Neural cell (in vitro differentiated cells): ENCODE data around the gene PCCA. TPM values are rescaled to one million over a fixed set of nuclear protein-coding genes. Genes with fewer than 3 reads are reported as not detected.

Experiments
- H2AFZ ChIP-seq: fragments of 200-600, 300-800 bp; sonication (generic), shearing (Covaris generic); 2 replicates; pipeline ENCODE4 v1.6.0; 2014; ENCODE audit warnings: low read depth, mild to moderate bottlenecking, antibody characterized with exemption, low read length, moderate library complexity
- H3F3A ChIP-seq: fragments of 200-600 bp; shearing (Covaris generic); 2 replicates; pipeline ENCODE4 v1.6.1; 2016; ENCODE audit warnings: mild to moderate bottlenecking, moderate library complexity, mixed read lengths, antibody characterized with exemption, low read length; ENCODE audit not compliant: insufficient read depth, poor library complexity, severe bottlenecking
- H3K27ac ChIP-seq: fragments of 200-600, 300-800 bp; sonication (generic), shearing (Covaris generic); 2 replicates; pipeline ENCODE4 v1.5.1; 2014; ENCODE audit warnings: mild to moderate bottlenecking, low read length, moderate library complexity
- H3K27me3 ChIP-seq: fragments of 300-800, 200-600 bp; sonication (generic), shearing (Covaris generic); 2 replicates; pipeline ENCODE4 v1.6.0; 2014; ENCODE audit warnings: mild to moderate bottlenecking, low read depth, low read length, moderate library complexity; ENCODE audit not compliant: insufficient read depth
- H3K36me3 ChIP-seq: fragments of 300-800, 200-600 bp; sonication (generic), shearing (Covaris generic); 2 replicates; pipeline ENCODE4 v1.5.1; 2014; ENCODE audit warnings: mild to moderate bottlenecking, antibody characterized with exemption, low read length, moderate library complexity; ENCODE audit not compliant: insufficient read depth
- H3K4me2 ChIP-seq: fragments of 300-800, 200-600 bp; sonication (generic), shearing (Covaris generic); 2 replicates; pipeline ENCODE4 v1.6.0; 2014; ENCODE audit warnings: mild to moderate bottlenecking, low read length
- H3K4me3 ChIP-seq: fragments of 300-800, 200-600 bp; sonication (generic), shearing (Covaris generic); 2 replicates; pipeline ENCODE4 v1.5.1; 2014; ENCODE audit warnings: mild to moderate bottlenecking, low read length, moderate library complexity
- H3K79me2 ChIP-seq: fragments of 200-600 bp; shearing (Covaris generic); replicated peaks from 2 replicates; pipeline ENCODE4 v1.6.0; 2014; ENCODE audit warnings: mild to moderate bottlenecking, low read length, moderate library complexity; ENCODE audit not compliant: insufficient read depth
- H3K9ac ChIP-seq: fragments of 300-800, 200-600 bp; sonication (generic), shearing (Covaris generic); 2 replicates; pipeline ENCODE4 v1.6.1; 2016; ENCODE audit warnings: mild to moderate bottlenecking, low read length, mixed read lengths
- H3K9me2 ChIP-seq: fragments of 200-600 bp; shearing (Covaris generic); 2 replicates; pipeline ENCODE4 v1.6.1; 2016; ENCODE audit warnings: mild to moderate bottlenecking, low read length, mixed read lengths; ENCODE audit not compliant: insufficient read depth
- H3K9me3 ChIP-seq: fragments of 200-600, 300-800 bp; sonication (generic), shearing (Covaris generic); 2 replicates; pipeline ENCODE4 v1.6.1; 2016; ENCODE audit warnings: mild to moderate bottlenecking, mixed run types, low read length, moderate library complexity, mixed read lengths
- H4K20me1 ChIP-seq: fragments of 200-600 bp; shearing (Covaris generic); 2 replicates; pipeline ENCODE4 v1.6.1; 2016; ENCODE audit warnings: mild to moderate bottlenecking, mixed run types; ENCODE audit not compliant: insufficient read depth
- EP300 ChIP-seq: fragments of 450-650 bp; conservative IDR thresholded peaks from 2 replicates; pipeline ENCODE4 v1.6.1; 2014; ENCODE audit warnings: antibody characterized with exemption, mild to moderate bottlenecking, moderate library complexity; ENCODE audit not compliant: poor library complexity, severe bottlenecking
- EZH2 ChIP-seq: fragments of 200-600, 300-800 bp; shearing (Covaris generic), sonication (generic); IDR thresholded peaks from 2 replicates; pipeline ENCODE4 v1.6.1; 2014; ENCODE audit warnings: antibody characterized with exemption, low read length, borderline replicate concordance, mild to moderate bottlenecking; ENCODE audit not compliant: insufficient read depth, poor library complexity, severe bottlenecking
- MXI1 ChIP-seq: fragments of 450-650 bp; conservative IDR thresholded peaks from 2 replicates; pipeline ENCODE4 v1.6.1; 2014; ENCODE audit warnings: antibody characterized with exemption, mild to moderate bottlenecking; ENCODE audit not compliant: poor library complexity, severe bottlenecking
- POLR2AphosphoS5 ChIP-seq: IDR thresholded peaks from 2 replicates; pipeline ENCODE4 v1.6.1; 2012
- RAD21 ChIP-seq: fragments of 450-650 bp; conservative IDR thresholded peaks from 2 replicates; pipeline ENCODE4 v1.6.1; 2014; ENCODE audit warnings: antibody characterized with exemption, mild to moderate bottlenecking, moderate library complexity
- SMC3 ChIP-seq: fragments of 450-650 bp; conservative IDR thresholded peaks from 2 replicates; pipeline ENCODE4 v1.6.1; 2014; ENCODE audit warnings: antibody characterized with exemption, mild to moderate bottlenecking, moderate library complexity; ENCODE audit not compliant: poor library complexity
- TAF1 ChIP-seq: IDR thresholded peaks from 2 replicates; pipeline ENCODE4 v1.6.1; 2012; ENCODE audit warnings: low read depth
- polyA plus RNA-seq: library from polyadenylated mRNA; depleted of rRNA; stranded (reverse); fragments of >200 nt; gene quantifications from 2 replicates; pipeline ENCODE4 v1.2.3, GENCODE V29; 2014
- TF ChIP-seq, protein P1 (sequence below): IDR thresholded peaks from 2 replicates; pipeline ENCODE4 v1.6.1; 2012; ENCODE audit warnings: borderline replicate concordance
- TF ChIP-seq, protein P2 (sequence below): fragments of 450-650 bp; IDR thresholded peaks from 2 replicates; pipeline ENCODE4 v1.5.1; 2014; ENCODE audit warnings: antibody characterized with exemption, mild to moderate bottlenecking, moderate library complexity; ENCODE audit not compliant: poor library complexity, severe bottlenecking

Gene PCCA
- polyA plus RNA-seq, 1 donor from 2014 or later, result 17.0 TPM

DNA sequence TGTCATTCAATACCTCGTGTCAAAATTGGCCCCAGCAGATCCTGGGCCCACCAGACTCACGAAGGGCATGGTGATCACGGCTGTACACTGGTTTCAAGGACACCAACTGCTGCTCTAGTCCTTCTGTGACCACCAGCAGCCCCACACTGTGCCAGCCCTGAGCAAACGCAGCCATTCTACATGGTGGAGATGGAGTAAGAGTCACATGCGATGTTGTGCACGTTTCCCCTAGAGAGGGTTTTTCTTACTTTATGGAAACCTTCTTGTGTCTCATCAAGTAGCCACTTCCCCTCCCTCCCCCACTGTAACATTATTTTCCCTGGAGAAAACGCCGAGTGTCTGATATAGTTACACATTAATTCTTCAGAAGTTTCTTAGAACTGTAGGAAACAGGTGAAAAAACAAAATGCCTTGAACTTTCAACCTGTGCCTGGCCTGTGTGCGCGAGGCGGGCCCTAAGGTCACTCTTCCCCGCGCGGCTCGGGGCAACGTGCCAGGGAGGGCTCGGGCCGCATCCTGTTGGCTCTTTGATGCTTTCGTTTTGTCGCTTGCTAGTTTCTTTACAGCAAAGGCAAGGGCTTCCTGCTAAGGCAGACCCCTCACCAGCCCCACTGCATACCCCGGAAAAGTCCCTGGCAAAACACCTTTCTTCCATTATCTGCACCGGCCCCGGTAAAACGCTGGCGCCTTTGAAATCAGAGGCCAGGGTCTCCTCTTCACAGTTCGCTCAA, 455.1 kb downstream of the PCCA start:
- Histone ChIP-seq H3F3A (no peaks in the 10 kb centered on the region), H3K9me3 (no peaks in the 10 kb centered on the region), H3K36me3 (no peaks in the 10 kb centered on the region), H3K9me2 (no peaks in the 10 kb centered on the region), H3K27me3 (no peaks in the 10 kb centered on the region), H3K4me2 (no peak overlapping the region), H3K9ac (no peak overlapping the region), H2AFZ (no peak overlapping the region), H3K4me3 (no peak overlapping the region), H4K20me1 (no peaks in the 10 kb centered on the region), H3K79me2 (no peaks in the 10 kb centered on the region), H3K27ac (no peak overlapping the region)
- TF ChIP-seq RAD21 (no peak), TAF1 (no peak), MXI1 (no peak), EP300 (no peak), POLR2AphosphoS5 (no peak), SMC3 (no peak), EZH2 (no peak)
- TF ChIP-seq, protein P1, sequence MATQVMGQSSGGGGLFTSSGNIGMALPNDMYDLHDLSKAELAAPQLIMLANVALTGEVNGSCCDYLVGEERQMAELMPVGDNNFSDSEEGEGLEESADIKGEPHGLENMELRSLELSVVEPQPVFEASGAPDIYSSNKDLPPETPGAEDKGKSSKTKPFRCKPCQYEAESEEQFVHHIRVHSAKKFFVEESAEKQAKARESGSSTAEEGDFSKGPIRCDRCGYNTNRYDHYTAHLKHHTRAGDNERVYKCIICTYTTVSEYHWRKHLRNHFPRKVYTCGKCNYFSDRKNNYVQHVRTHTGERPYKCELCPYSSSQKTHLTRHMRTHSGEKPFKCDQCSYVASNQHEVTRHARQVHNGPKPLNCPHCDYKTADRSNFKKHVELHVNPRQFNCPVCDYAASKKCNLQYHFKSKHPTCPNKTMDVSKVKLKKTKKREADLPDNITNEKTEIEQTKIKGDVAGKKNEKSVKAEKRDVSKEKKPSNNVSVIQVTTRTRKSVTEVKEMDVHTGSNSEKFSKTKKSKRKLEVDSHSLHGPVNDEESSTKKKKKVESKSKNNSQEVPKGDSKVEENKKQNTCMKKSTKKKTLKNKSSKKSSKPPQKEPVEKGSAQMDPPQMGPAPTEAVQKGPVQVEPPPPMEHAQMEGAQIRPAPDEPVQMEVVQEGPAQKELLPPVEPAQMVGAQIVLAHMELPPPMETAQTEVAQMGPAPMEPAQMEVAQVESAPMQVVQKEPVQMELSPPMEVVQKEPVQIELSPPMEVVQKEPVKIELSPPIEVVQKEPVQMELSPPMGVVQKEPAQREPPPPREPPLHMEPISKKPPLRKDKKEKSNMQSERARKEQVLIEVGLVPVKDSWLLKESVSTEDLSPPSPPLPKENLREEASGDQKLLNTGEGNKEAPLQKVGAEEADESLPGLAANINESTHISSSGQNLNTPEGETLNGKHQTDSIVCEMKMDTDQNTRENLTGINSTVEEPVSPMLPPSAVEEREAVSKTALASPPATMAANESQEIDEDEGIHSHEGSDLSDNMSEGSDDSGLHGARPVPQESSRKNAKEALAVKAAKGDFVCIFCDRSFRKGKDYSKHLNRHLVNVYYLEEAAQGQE, result no peak
- TF ChIP-seq, protein P2, sequence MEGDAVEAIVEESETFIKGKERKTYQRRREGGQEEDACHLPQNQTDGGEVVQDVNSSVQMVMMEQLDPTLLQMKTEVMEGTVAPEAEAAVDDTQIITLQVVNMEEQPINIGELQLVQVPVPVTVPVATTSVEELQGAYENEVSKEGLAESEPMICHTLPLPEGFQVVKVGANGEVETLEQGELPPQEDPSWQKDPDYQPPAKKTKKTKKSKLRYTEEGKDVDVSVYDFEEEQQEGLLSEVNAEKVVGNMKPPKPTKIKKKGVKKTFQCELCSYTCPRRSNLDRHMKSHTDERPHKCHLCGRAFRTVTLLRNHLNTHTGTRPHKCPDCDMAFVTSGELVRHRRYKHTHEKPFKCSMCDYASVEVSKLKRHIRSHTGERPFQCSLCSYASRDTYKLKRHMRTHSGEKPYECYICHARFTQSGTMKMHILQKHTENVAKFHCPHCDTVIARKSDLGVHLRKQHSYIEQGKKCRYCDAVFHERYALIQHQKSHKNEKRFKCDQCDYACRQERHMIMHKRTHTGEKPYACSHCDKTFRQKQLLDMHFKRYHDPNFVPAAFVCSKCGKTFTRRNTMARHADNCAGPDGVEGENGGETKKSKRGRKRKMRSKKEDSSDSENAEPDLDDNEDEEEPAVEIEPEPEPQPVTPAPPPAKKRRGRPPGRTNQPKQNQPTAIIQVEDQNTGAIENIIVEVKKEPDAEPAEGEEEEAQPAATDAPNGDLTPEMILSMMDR, result no peak

DNA sequence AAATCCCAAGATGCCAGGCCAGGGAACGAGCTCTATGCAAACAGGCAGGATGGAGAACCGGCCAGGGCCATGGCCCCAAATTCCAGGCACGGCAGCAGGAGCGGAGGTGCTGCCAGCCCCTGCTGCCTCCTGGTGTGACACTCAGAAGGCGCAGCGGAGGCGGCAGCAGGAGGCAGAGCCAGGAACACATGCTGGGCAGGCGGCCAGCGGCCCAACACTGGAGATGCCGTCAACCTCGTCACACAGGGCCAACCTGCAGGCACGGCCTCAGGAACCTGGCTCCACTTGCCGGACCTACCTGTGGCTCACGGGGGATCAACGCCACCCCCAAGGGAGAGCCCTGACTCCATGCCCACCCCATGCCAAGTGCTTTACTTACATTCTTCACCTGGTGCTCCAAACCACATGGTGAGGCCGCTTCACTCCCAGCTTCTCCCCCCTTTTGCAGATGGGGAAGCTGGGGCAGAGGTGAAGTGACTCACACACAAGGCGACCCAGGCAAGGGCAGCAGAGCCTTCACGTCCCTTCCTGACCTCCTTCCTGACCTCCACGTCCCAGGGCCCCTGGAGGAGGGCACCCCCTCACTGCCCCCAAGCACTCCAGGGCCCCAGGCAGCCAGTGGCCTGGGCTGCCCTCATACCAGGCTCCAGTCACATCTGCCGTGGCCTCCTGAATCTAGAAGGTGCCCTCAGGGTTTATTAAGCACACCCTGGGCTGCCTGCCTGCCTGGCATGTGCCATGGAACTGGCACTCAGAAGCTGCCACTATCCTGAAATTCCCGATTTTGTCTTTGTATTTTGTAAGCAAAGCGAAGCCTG, 456.2 kb downstream of the PCCA start:
- no peaks in the 10 kb centered on the region for H3K9me3 ChIP-seq
- no peak overlapping the region for H3K4me3 ChIP-seq
- H4K20me1 ChIP-seq, result no peaks in the 10 kb centered on the region
- H3K79me2 ChIP-seq, result no peaks in the 10 kb centered on the region
- H2AFZ ChIP-seq, result no peak overlapping the region
- no peaks in the 10 kb centered on the region for H3K36me3 ChIP-seq
- no peak overlapping the region for H3K4me2 ChIP-seq
- H3K9ac ChIP-seq, result no peak overlapping the region
- no peaks in the 10 kb centered on the region for H3F3A ChIP-seq
- H3K27me3 ChIP-seq, result no peaks in the 10 kb centered on the region
- H3K27ac ChIP-seq, result no peak overlapping the region
- TF ChIP-seq EZH2 (no peak), SMC3 (no peak), EP300 (no peak), TAF1 (no peak), POLR2AphosphoS5 (no peak), RAD21 (no peak), MXI1 (no peak)
- TF ChIP-seq, protein P2, result no peak
- TF ChIP-seq, protein P1, result no peak
- no peaks in the 10 kb centered on the region for H3K9me2 ChIP-seq
